OCI-LY1 (cell line): ENCODE data around the gene CDC42BPA.

ENCODE experiments used
- H2AFZ ChIP-seq: fragments of 200-600 bp; sonication (generic), shearing (Covaris generic); 2 replicates; pipeline ENCODE4 v1.6.0; 2014; ENCODE audit warnings: antibody characterized with exemption, mild to moderate bottlenecking, low read length
- H3F3A ChIP-seq: fragments of 200-600 bp; sonication (generic), shearing (Covaris generic); 2 replicates; pipeline ENCODE4 v1.6.0; 2014; ENCODE audit warnings: mild to moderate bottlenecking, antibody characterized with exemption, low read length, moderate library complexity; ENCODE audit not compliant: insufficient read depth
- H3K27ac ChIP-seq: fragments of 200-600 bp; sonication (generic); 2 replicates; pipeline ENCODE4 v1.5.1; 2014; ENCODE audit warnings: low read length, mixed run types, mild to moderate bottlenecking, low read depth; ENCODE audit not compliant: poor library complexity, severe bottlenecking
- H3K27me3 ChIP-seq: fragments of 200-600 bp; sonication (generic); 2 replicates; pipeline ENCODE4 v1.6.0; 2014; ENCODE audit warnings: antibody characterized with exemption, mild to moderate bottlenecking, low read length, moderate library complexity; ENCODE audit not compliant: insufficient read depth
- H3K36me3 ChIP-seq: fragments of 200-600 bp; sonication (generic); 2 replicates; pipeline ENCODE4 v1.6.1; 2014; ENCODE audit warnings: mild to moderate bottlenecking, antibody characterized with exemption, low read length, moderate library complexity, mixed read lengths; ENCODE audit not compliant: insufficient read depth
- H3K4me1 ChIP-seq: fragments of 200-600 bp; sonication (generic); 2 replicates; pipeline ENCODE4 v1.5.1; 2014; ENCODE audit warnings: mild to moderate bottlenecking, low read length, moderate library complexity; ENCODE audit not compliant: insufficient read depth, severe bottlenecking
- H3K4me2 ChIP-seq: fragments of 200-600 bp; sonication (generic), shearing (Covaris generic); 2 replicates; pipeline ENCODE4 v1.6.1; 2014; ENCODE audit warnings: low read length
- H3K4me3 ChIP-seq: fragments of 200-600 bp; sonication (generic); 2 replicates; pipeline ENCODE4 v1.5.1; 2014; ENCODE audit warnings: low read length, low read depth, mild to moderate bottlenecking, mixed read lengths; ENCODE audit not compliant: poor library complexity, severe bottlenecking
- H3K79me2 ChIP-seq: fragments of 200-600 bp; shearing (Covaris generic); 2 replicates; pipeline ENCODE4 v1.6.1; 2016; ENCODE audit warnings: mixed run types, low read length, mixed read lengths; ENCODE audit not compliant: insufficient read depth
- H3K9ac ChIP-seq: fragments of 200-600 bp; sonication (generic), shearing (Covaris generic); 2 replicates; pipeline ENCODE4 v1.6.1; 2014; ENCODE audit warnings: mild to moderate bottlenecking, low read length, mixed read lengths
- H3K9me2 ChIP-seq: fragments of 200-600 bp; sonication (generic), shearing (Covaris generic); 2 replicates; pipeline ENCODE4 v1.6.1; 2014; ENCODE audit warnings: low read depth, mild to moderate bottlenecking, low read length, mixed read lengths
- H3K9me3 ChIP-seq: fragments of 200-600 bp; shearing (Covaris generic); 2 replicates; pipeline ENCODE4 v1.6.1; 2014; ENCODE audit warnings: low read length, mixed read lengths
- H4K20me1 ChIP-seq: fragments of 200-600 bp; sonication (generic), shearing (Covaris generic); 2 replicates; pipeline ENCODE4 v1.6.0; 2016; ENCODE audit warnings: mild to moderate bottlenecking, low read length; ENCODE audit not compliant: insufficient read depth
- CTCF ChIP-seq: fragments of 200-600 bp; sonication (generic), shearing (Covaris generic); IDR thresholded peaks from 2 replicates; pipeline ENCODE4 v1.5.1; 2017; ENCODE audit warnings: mild to moderate bottlenecking, antibody characterized with exemption, low read length, moderate library complexity, mixed read lengths
- EZH2 ChIP-seq: fragments of 200-600 bp; sonication (generic), shearing (Covaris generic); IDR thresholded peaks from 2 replicates; pipeline ENCODE4 v1.8.0; 2017; ENCODE audit warnings: borderline replicate concordance, mixed run types, mild to moderate bottlenecking, antibody characterized with exemption, low read length, moderate library complexity, mixed read lengths

The CDC42BPA gene

GRCh38 chr1:227316456-227316855, 1.8 kb downstream of the CDC42BPA start:
- Histone ChIP-seq H3K4me1 (no peaks in the 10 kb centered on the region), H3K27ac (no peak overlapping the region), H3K36me3 (no peaks in the 10 kb centered on the region), H4K20me1 (no peaks in the 10 kb centered on the region), H3K27me3 (no peaks in the 10 kb centered on the region), H3K9me3 (no peaks in the 10 kb centered on the region), H3F3A (no peaks in the 10 kb centered on the region), H3K79me2 (no peaks in the 10 kb centered on the region), H3K4me3 (no peak overlapping the region), H3K4me2 (no peak overlapping the region), H3K9me2 (no peaks in the 10 kb centered on the region), H2AFZ (no peak overlapping the region), H3K9ac (no peak overlapping the region)
- TF ChIP-seq EZH2 (no peak), CTCF (no peak)

GRCh38 chr1:227315629-227316346, 2.5 kb downstream of the CDC42BPA start:
- Histone ChIP-seq H3K4me3 (no peak overlapping the region), H2AFZ (no peak overlapping the region), H3K36me3 (no peaks in the 10 kb centered on the region), H3F3A (no peaks in the 10 kb centered on the region), H3K9me2 (no peaks in the 10 kb centered on the region), H3K4me2 (no peak overlapping the region), H3K9ac (no peak overlapping the region), H3K27me3 (no peaks in the 10 kb centered on the region), H3K9me3 (no peaks in the 10 kb centered on the region), H3K4me1 (no peaks in the 10 kb centered on the region), H3K27ac (no peak overlapping the region), H4K20me1 (no peaks in the 10 kb centered on the region), H3K79me2 (no peaks in the 10 kb centered on the region)
- TF ChIP-seq CTCF = no peak
- no peak for TF ChIP-seq EZH2

GRCh38 chr1:227314014-227314848, 4.1 kb downstream of the CDC42BPA start:
- H3K9ac ChIP-seq = no peak overlapping the region
- H3K79me2 ChIP-seq = no peaks in the 10 kb centered on the region
- H3K27me3 ChIP-seq = no peaks in the 10 kb centered on the region
- H3K4me3 ChIP-seq = no peak overlapping the region
- TF ChIP-seq CTCF = no peak
- no peak for TF ChIP-seq EZH2
- H3K27ac ChIP-seq = no peak overlapping the region
- H3K36me3 ChIP-seq = no peaks in the 10 kb centered on the region
- no peaks in the 10 kb centered on the region for H3F3A ChIP-seq
- H3K9me3 ChIP-seq = no peaks in the 10 kb centered on the region
- no peaks in the 10 kb centered on the region for H3K4me1 ChIP-seq
- no peaks in the 10 kb centered on the region for H4K20me1 ChIP-seq
- no peak overlapping the region for H2AFZ ChIP-seq
- H3K4me2 ChIP-seq = no peak overlapping the region
- no peaks in the 10 kb centered on the region for H3K9me2 ChIP-seq
